Activated naive CD4-positive, alpha-beta T cell treated with anti-CD3 and anti-CD28 coated beads, Interleukin-2, amount 50 U/mL, for 72 hours (primary cell): ENCODE measurements around the gene DSG1. TPM values are rescaled to one million over a fixed set of nuclear protein-coding genes. Genes with fewer than 3 reads are reported as not detected.
"Not testable (repeated sequence)": the region's sequence is repeated elsewhere in the genome, so short reads cannot be mapped to it uniquely, and the experiment has no call there.

ENCODE experiments used
- ATAC-seq, 2 donors: fragments of 150-1000 bp; cut with Tn5 transposase; 2 replicates each; pipeline ENCODE4 v1.10.0; 2021; ENCODE audit warnings: mild to moderate bottlenecking in 2 of 2, moderate library complexity in 2 of 2
- DNase-seq, 2 donors: peaks; one replicate each; pipeline ENCODE4 v3.0.0; 2021 to 2022; ENCODE audit warnings: low spot score in 2 of 2
- H3K27ac Mint-ChIP-seq, 2 donors: one replicate each; pipeline ENCODE4 v1.8.0; 2022; ENCODE audit warnings: mild to moderate bottlenecking in 2 of 2, mixed read lengths in 2 of 2
- H3K36me3 Mint-ChIP-seq, 2 donors: one replicate each; pipeline ENCODE4 v1.8.0; 2022; ENCODE audit warnings: mixed read lengths in 2 of 2
- H3K9me3 Mint-ChIP-seq, 2 donors: one replicate each; pipeline ENCODE4 v1.8.0; 2022; ENCODE audit warnings: mixed read lengths in 2 of 2
- total RNA-seq, 2 donors: library from RNA; stranded (reverse); gene quantifications; one replicate each; pipeline ENCODE4 v1.2.3, GENCODE V29; 2022

DSG1 gene
- total RNA-seq, result not detected

DNA sequence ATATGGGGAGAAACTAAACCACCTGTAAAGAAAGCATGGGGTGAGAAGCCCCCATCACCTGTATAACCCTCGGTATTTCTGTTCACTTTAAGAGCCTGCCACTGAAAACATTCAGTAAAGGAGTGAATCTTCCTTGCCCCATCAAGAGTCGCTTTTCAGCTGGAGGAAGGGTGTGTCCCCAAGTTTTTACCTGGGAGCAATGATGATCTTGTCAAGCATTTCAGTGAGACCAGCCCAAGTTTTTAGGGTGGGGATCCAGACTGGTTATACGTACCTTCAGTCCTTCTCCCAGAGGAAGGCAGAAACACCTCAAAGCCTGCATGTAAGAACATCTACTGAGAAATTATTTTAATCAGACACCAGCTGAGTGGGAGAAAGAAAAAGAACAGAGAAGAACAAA is at the start of gene DSG1:
Gene DSG1, plus strand, starts transcription at position 301 of the 400 bp plus-strand sequence. CDS start 141 bp downstream, outside the sequence.
- ATAC-seq (no peak), DNase-seq (no peak)
- Mint-ChIP-seq H3K9me3 (peaks cover 0 to 4% of the 10 kb centered on the region in 2 donors), H3K36me3 (no peaks in the 10 kb centered on the region), H3K27ac (no peak within 1 kb of the TSS)

- H3K27ac Mint-ChIP-seq, result no peak overlapping the region
- no peaks in the 10 kb centered on the region for H3K36me3 Mint-ChIP-seq
Measured at GRCh38 chr18:31268985-31269406, 49.0 kb upstream of the DSG1 start.

DNA sequence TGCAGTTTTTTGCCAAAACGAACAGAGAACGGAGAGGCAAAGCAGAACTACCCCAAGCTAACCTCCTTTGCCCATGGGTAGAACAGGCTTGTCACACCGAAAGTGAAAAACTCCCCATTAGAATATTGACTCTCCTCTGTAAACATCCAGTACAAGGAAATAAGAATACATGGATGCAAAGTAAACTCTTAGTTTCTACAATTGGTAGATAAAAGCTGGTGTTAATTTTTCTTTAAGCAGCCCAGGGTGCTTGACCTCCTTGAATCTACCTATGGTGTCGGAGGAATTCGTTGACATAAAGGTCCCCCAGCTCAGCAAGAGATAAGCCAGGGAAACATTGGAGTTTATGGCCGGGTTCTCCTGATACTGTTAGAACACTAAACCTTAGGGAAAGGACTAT is 48.4 kb upstream of the DSG1 start:
- Mint-ChIP-seq H3K27ac (no peak overlapping the region), H3K36me3 (no peaks in the 10 kb centered on the region)
- DNase-seq, result no peak

More at GRCh38 chr18:31268985-31269406, 49.0 kb upstream of the DSG1 start:
- ATAC-seq (no peak), DNase-seq (no peak)
- H3K9me3 Mint-ChIP-seq, result peaks cover 0 to 5% of the 10 kb centered on the region in 2 donors

DNA sequence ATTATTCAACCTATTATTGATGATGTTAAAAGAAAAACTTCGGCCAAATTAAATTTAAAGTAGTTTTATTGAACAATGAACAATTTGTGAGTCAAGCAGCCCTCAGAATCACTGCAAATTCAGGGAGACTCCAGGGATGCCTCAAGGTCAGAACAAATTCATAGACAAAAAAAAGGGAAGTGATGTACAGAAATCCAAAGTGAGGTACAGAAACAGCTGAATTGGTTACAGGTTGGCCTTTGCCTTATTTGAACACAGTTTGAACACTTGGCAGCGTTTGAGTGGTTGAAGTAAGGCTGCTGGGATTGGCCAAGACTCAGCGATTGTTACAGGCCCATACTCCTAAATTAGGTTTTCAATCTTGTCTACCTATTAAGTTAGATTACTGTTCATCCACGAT is 47.4 kb upstream of the DSG1 start:
- Mint-ChIP-seq H3K36me3 (no peaks in the 10 kb centered on the region), H3K9me3 (peaks cover 0 to 5% of the 10 kb centered on the region in 2 donors)
- no peak for DNase-seq

More for the DNA sequence above, 48.4 kb upstream of the DSG1 start:
- H3K9me3 Mint-ChIP-seq, result peaks cover 0 to 5% of the 10 kb centered on the region in 2 donors
- no peak for ATAC-seq

GRCh38 chr18:31273812-31274527 is 44.0 kb upstream of the DSG1 start:
- Mint-ChIP-seq H3K27ac (no peak overlapping the region), H3K36me3 (no peaks in the 10 kb centered on the region), H3K9me3 (peaks cover 0 to under 1% of the 10 kb centered on the region in 2 donors)
- ATAC-seq (no peak), DNase-seq (no peak)

More for the DNA sequence above, 47.4 kb upstream of the DSG1 start:
- no peak for ATAC-seq
- H3K27ac Mint-ChIP-seq, result no peak overlapping the region

DNA sequence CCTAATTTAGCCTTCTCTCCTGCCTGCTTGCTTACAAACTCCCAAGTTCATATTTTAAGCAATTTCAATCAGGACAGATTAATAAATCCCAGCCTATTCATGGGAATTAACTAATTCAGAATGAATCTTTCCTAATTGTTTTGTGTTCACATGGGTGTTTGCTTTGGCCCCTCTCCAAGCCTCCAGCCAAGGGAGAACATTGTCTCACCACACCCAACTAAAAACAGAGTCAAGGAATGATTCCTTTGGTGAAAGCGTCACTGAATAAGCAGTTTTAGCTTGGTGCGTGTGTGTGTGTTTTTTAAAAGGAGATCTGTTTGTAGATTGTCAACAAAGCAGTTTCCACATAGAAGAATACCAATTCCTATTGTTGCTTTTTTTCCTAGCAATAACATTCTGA is 43.0 kb upstream of the DSG1 start:
- ATAC-seq (no peak), DNase-seq (no peak)
- Mint-ChIP-seq H3K36me3 (no peaks in the 10 kb centered on the region), H3K27ac (no peak overlapping the region), H3K9me3 (no peaks in the 10 kb centered on the region)

GRCh38 chr18:31275722-31276463 is 42.1 kb upstream of the DSG1 start:
- no peak for ATAC-seq
- no peaks in the 10 kb centered on the region for H3K36me3 Mint-ChIP-seq
- DNase-seq, result no peak
- H3K9me3 Mint-ChIP-seq, result no peaks in the 10 kb centered on the region
- H3K27ac Mint-ChIP-seq, result no peak overlapping the region

DNA sequence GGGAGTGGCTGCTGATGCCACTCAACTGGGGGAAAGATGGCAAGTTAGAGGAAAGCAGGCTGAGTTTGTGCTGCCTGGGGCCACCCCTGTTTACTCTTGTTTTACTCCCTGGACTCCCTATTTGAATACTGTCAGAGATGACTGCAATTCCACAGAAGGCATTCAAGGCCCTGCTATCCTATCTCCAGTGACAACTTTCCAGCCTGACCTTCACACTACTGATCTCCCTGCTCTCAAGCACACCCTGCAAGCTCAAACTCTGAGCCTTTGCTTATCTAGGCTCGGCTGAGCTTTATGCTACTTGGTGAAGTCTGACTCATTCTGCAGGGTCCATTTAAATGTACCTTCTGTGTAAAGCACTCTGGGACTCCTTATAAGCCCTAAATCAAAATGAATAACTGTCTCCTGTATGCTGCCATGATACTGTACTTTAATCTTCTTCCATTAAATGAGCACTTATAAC is 39.3 kb upstream of the DSG1 start:
- H3K36me3 Mint-ChIP-seq, result no peaks in the 10 kb centered on the region
- no peaks in the 10 kb centered on the region for H3K9me3 Mint-ChIP-seq
- no peak for ATAC-seq
- no peak overlapping the region for H3K27ac Mint-ChIP-seq
- no peak for DNase-seq

GRCh38 chr18:31280502-31280901 is 37.5 kb upstream of the DSG1 start:
- Mint-ChIP-seq H3K36me3 (no peaks in the 10 kb centered on the region), H3K9me3 (peaks cover 5 to 10% of the 10 kb centered on the region in 2 donors), H3K27ac (no peak overlapping the region)
- ATAC-seq, result no peak
- DNase-seq, result no peak

GRCh38 chr18:31281437-31281836 is 36.5 kb upstream of the DSG1 start:
- DNase-seq (no peak), ATAC-seq (no peak)
- no peaks in the 10 kb centered on the region for H3K36me3 Mint-ChIP-seq
- peaks cover 13 to 18% of the 10 kb centered on the region in 2 donors for H3K9me3 Mint-ChIP-seq
- no peak overlapping the region for H3K27ac Mint-ChIP-seq

DNA sequence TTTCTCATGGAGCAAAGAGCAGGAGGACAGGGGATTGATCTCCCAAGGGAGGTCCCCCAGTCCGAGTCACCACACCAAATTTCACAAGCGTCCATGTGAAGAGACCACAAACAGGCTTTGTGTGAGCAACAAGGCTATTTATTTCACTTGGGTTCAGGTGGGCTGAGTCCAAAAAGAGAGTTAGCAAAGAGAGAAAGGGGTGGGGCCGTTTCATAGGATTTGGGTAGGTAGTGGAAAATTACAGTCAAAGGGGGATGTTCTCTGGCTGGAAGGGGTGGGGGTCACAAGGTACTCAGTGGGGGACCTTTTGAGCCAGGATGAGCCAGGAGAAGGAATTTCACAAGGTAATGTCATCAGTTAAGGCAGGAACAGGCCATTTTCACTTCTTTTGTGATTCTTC is 28.5 kb upstream of the DSG1 start:
- peaks cover 11% of the 10 kb centered on the region in 2 donors for H3K36me3 Mint-ChIP-seq
- peaks cover 47 to 51% of the 10 kb centered on the region in 2 donors for H3K9me3 Mint-ChIP-seq
- not testable (repeated sequence) for ATAC-seq, DNase-seq, H3K27ac Mint-ChIP-seq

DNA sequence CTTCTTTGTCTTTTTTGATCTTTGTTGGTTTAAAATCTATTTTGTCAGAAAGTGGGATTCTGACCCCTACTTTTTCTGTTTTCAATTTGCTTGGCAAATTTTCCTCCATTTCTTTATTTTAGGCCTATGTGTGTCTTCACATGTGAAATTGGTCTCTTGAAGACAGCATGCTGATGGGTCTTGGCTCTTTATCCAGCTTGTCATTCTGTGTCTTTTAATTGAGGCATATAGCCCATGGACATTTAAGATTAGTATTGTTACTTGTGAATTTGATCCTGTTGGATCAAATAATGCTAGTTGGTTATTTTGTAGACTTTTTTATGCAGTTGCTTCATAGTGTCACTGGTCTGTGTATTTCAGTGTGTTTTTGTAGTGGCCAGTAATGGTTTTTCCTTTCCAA is 26.3 kb upstream of the DSG1 start:
- DNase-seq, result no peak
- H3K27ac Mint-ChIP-seq, result no peak overlapping the region
- ATAC-seq, result no peak
- H3K9me3 Mint-ChIP-seq, result peaks cover 26 to 37% of the 10 kb centered on the region in 2 donors
- peaks cover 11% of the 10 kb centered on the region in 2 donors for H3K36me3 Mint-ChIP-seq

GRCh38 chr18:31294199-31294747 is 23.7 kb upstream of the DSG1 start:
- Mint-ChIP-seq H3K9me3 (peaks cover 14 to 22% of the 10 kb centered on the region in 2 donors), H3K36me3 (peaks cover 7 to 11% of the 10 kb centered on the region in 2 donors), H3K27ac (no peak overlapping the region)
- no peak for ATAC-seq
- DNase-seq, result no peak

- peaks cover 0 to 6% of the 10 kb centered on the region in 2 donors for H3K9me3 Mint-ChIP-seq
- no peak overlapping the region for H3K27ac Mint-ChIP-seq
- no peak for DNase-seq
- ATAC-seq, result no peak
- no peaks in the 10 kb centered on the region for H3K36me3 Mint-ChIP-seq
Measured at GRCh38 chr18:31297248-31297647, 20.7 kb upstream of the DSG1 start.

GRCh38 chr18:31301201-31301655 is 16.7 kb upstream of the DSG1 start:
- H3K36me3 Mint-ChIP-seq, result no peaks in the 10 kb centered on the region
- no peak overlapping the region for H3K27ac Mint-ChIP-seq
- DNase-seq, result no peak
- no peaks in the 10 kb centered on the region for H3K9me3 Mint-ChIP-seq
- ATAC-seq, result no peak

DNA sequence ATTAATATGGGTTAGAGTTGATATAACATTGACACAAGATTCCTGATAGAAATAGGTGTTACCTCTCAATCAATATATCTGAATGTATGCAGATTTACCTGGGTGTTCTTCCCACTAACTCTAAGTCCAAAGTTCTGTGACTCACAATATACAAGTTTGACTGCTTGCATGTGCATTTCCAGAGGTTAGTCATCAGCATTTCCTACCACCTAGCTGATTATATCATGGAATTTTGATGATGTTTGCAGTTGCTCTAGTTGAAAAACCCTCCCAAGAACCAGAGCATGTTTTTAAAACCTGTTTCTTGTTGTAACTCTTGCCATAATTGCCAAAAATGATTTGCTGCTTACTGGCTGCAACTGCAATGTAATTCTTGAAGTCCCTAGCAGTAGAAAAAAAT is 15.0 kb upstream of the DSG1 start:
- no peak for DNase-seq
- Mint-ChIP-seq H3K27ac (no peak overlapping the region), H3K36me3 (no peaks in the 10 kb centered on the region)

DNA sequence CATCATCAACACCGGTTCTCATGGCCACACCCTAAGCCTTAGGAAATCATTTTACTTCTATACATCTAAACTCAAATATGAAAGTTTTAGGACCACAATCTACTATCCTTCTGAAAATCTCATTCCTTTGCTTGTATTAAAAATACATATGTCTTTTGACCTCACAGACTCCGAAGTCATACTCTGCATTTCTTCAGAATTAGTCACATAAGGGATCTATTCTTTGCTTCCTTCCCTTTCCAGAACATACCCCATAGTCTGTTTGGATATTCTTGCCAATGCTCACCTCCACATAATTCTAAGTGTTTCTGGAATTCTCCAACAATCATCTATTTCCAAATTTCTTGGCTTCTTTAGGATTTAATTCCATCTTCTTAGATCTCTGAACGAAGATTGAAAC is 14.2 kb upstream of the DSG1 start:
- DNase-seq, result no peak
- Mint-ChIP-seq H3K9me3 (no peaks in the 10 kb centered on the region), H3K36me3 (no peaks in the 10 kb centered on the region), H3K27ac (no peak overlapping the region)
- ATAC-seq, result no peak

More for the DNA sequence above, 15.0 kb upstream of the DSG1 start:
- no peaks in the 10 kb centered on the region for H3K9me3 Mint-ChIP-seq
- no peak for ATAC-seq
